Stimulated activated CD4-positive, alpha-beta T cell treated with anti-CD3 and anti-CD28 coated beads, Interleukin-4, amount 100 ng/mL, for 48 hours (primary cell): Measurements from ENCODE around the gene FIGNL1.
A peak's percentile ranks its signal among the peaks of the same experiment; 100 is the strongest.

Experiments used
- DNase-seq, 2 donors: peaks; one replicate each; pipeline ENCODE4 v3.0.0-alpha.2; 2020; ENCODE audit warnings: low read depth in 2 of 2

The FIGNL1 gene, protein sequence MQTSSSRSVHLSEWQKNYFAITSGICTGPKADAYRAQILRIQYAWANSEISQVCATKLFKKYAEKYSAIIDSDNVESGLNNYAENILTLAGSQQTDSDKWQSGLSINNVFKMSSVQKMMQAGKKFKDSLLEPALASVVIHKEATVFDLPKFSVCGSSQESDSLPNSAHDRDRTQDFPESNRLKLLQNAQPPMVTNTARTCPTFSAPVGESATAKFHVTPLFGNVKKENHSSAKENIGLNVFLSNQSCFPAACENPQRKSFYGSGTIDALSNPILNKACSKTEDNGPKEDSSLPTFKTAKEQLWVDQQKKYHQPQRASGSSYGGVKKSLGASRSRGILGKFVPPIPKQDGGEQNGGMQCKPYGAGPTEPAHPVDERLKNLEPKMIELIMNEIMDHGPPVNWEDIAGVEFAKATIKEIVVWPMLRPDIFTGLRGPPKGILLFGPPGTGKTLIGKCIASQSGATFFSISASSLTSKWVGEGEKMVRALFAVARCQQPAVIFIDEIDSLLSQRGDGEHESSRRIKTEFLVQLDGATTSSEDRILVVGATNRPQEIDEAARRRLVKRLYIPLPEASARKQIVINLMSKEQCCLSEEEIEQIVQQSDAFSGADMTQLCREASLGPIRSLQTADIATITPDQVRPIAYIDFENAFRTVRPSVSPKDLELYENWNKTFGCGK

DNA sequence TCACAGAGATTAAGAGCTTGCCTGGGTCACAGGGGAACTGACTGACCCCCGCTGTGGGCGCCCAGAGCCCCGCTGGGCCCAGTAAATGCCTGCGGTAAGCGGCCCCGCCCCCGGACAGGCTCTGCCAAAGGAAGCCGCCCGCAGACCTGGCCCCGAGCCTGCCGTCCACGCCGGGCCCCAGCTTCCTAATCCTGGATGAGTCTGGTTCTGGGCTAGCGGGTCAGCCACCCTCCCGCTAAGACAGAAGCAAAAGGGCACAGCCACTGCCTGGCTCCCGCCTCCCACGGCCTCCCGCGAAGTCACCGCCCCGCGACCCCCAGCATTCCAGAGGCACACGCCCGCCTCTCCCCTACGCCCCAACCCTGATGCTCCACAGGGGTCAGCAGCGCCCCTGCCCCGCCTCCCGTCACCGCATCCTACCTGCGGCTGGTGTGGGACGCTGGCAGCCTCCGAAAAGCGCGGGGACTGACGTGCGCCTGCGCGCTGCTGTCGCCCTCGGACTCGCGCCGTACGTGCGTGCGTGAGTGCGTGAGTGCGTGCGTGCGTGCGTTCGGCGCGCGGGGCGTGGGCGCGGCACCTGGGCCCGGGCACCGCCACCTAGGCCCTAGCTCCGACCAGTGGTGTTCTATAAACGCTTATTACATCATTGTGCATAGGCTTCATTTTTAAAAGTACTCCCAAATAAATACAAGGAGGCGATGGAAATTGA is at the start of gene FIGNL1:
Gene FIGNL1 (minus strand): TSS at position 470 of the 709 bp plus-strand sequence. CDS start 3,063 bp downstream, outside the sequence.
- DNase-seq = peak; percentile 78 to 81

DNA sequence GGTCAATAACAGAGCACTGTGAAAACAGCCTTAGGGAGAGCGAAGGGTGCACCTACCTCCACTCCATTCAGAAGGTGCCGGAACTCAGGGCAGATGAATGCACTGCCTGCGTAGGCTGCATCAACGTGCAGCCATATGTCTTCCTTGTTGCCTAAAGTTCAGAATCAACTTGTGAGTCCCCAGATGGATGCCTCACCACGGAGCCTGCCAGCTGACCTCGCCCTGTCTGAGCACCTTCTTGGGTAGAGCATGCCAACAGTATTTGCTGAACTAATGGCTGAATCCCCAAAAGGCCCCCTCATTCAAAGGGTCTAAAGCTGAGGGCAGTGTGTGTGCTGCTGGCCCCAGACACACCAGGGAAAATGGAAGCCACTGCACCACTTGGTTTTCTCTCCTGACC is 48.9 kb upstream of the FIGNL1 start:
- no peak for DNase-seq

DNA sequence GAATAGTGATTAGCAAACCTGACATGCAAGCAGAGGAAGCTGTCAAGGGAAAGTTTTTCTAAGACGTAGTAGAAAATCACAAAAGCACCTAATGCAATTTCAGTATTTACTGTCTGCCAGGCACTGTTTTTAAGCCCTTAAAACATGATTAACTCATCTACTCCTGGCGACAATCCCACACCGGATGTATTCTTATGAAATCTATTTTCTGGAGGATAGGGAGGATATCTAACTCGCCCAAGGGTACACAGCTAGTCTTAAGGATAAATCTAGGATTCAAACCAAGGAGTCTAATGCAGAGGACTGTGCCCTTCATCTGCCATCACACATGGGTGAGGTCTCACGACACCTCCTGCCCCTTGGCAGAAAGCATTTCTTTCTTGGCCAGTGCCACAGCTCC is 47.8 kb upstream of the FIGNL1 start:
- DNase-seq = no peak

DNA sequence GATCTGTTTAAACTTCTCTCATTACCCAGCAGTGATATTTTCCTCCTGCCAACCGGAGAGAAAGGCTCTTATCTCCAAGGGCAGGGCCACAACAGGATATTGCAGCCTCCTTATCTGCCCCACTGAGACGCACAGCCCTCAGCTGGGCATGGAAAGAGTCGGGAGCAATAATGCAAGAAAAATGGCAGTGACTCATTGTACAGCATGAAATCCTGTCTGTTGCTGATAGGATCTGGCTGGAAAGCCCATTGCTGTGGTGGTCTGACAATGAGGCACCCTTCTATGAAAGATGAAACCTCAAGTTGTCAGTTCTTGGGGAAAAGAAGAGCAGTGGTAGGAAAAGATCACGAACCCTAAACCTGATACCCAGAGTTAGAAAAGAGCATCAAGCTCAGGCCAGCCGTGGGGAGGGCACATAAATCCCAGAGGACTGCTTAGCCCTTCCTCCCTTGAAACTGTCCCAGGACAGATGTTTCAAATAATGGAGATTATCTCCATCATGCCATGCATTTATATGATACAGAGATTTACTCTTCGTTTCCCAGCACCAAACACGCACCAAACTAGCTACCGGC is 47.0 kb upstream of the FIGNL1 start:
- no peak for DNase-seq

DNA sequence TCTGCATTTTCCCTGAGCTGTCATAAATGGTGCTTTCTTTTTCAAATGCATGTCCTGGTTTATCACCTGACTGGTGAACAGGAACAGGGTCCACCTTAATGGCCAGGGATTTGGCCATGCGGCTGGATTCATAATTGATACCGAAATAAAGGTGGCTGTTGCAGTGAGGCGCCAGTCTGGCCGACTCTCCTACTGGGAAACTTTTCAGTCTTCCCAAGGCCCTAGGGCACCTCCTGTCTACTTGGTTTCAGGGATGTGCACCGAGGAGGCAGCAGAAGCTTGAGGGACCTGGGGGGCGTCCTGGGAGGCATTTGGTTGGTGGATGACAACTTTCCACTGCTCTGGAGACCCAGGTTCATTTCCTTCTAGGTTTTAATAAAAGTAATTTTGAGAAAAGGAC is 46.4 kb upstream of the FIGNL1 start:
- no peak for DNase-seq

DNA sequence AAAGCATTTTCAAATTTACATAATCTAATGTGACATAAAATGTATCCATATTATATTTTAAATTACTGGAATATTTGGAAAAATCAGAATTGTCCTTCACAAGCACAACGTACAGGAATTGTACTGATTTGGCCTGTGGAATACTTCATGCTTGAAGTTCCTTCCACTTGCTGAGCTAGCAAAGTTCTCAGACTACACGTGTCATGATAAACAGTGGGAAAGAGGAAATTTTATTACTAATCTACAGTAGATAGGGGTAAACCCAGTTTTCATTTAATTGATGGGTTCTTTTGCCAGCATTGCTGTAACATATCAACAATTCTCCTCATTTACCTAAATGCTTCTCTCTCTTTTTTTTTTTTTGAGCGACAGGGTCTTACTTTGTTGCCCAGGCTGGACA is 45.6 kb upstream of the FIGNL1 start:
- no peak for DNase-seq

DNA sequence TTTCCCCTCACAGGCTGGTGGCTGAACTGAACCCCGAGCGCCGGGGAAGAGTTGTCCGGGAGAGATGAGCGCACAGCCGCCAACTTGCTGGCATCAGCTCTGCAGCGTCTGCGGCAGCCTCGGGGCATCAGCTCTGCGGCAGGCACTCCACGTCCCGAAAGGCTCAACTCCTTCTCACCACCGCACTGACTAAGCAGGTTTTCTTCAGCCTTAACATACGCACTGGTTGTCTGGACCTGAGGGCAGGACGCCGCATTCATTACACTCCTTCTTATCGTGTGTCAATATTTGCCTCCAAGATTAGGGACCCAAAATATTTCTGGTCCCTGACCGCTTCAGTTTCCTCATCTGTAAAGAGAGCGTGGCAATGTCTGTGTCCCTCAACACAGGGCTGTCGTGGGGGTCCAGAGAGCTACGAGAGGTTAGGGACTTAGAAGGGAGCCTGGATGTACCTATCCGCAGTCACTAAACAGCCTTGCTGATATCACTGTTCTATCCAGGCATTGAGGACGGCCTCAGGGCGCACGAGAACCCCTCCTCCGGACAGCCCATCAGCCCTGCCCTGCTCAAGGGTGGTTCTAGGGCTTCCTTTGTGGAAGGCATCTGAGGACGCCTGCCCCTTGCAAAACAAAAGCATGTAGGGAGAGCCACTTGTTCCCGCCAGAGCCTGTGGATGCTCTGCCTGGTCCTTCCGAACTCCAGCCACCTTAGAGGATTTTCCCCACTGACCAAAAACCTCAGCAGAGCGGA is 42.8 kb upstream of the FIGNL1 start:
- DNase-seq = no peak

DNA sequence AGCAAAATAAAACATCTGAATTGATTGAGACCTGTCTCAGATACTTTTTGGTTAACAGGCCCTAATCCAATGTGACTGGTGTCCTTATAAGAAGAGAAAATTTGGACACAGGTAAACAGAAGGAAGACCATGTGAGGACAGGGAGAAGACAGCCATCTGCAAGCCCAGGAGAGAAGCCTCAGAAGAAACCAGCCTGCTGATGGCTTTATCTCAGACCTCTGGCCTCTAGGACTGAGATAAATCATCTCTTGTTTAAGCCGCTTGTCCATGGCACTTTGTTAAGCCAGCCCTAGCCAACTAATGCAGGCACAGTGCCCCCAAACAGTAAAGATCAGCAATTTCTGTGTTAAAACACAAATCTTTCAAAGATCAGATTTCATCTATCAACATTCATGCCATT is 41.8 kb upstream of the FIGNL1 start:
- DNase-seq = no peak

DNA sequence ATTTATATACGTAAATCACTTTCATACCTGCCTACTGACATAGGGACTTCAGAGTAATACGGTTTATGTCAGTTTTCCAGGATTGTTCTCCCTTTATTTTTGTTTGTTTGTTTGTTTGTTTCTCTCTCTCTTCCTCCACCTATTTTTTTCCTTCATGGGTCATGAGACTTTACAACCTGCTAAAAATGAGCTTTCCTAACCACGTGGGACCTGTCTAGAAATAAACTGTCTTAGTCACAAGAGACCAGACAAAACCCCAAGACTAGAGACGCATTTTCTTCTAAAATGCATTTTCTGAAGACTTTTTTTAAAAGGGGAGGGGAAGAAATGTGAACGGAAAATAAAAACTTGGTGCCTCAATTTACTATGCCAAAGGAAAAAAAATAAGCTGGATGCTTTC is 41.1 kb upstream of the FIGNL1 start:
- no peak for DNase-seq

DNA sequence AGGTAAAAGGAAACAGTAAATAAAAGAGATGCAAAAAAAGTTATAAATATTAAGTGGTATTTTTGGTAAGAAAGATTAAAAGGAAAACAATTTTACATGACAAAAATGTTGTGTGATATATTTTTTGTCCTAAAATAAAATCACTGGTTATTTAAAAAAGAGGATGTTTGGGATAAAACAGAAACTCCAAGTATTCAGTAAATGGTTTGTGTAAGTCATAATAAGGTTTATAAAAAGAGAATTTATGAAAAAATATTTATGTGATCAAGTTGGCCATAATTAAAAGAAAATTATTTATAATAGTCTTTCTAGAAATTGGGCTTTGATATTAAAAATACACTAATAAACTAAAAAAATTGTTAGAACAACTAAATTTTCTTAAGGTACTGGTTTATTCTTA is 38.2 kb upstream of the FIGNL1 start:
- DNase-seq = no peak

DNA sequence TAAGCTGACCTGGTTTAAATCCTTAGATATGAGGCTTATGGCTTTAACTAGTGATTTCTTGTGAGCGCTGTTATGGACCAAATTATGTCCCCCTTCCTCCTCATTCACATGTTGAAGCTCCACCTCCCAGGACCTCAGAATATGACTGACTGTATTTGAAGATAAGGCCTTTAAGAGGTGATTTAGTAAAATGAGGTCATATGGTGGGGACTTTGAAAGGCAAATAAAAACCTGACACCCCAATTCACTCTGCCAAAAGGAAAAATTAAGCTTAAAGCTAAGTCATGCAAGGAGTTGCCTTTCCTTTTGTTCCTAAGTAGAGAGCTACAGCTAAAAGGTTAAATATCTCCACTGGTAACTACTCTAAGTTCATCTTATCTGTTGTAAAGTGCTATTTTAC is 36.4 kb upstream of the FIGNL1 start:
- DNase-seq = no peak

DNA sequence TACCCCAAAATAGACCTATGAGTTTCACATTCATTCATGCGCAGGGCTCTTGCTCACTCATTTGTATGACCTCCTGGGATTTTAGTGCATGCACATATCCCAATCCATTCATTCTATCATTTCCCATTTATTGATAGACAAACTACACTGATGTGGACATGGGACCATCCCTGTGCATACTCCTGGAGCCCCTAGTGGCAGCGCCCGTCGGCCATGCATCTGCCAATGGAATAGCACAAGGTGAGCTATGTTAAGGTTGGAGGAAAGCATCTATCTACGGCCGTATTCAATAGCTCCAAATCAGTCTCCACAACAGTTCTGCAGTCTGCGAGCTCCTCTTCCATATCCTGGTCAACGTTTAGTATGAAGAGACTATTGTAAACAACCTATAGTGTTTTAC is 31.7 kb upstream of the FIGNL1 start:
- DNase-seq = no peak

DNA sequence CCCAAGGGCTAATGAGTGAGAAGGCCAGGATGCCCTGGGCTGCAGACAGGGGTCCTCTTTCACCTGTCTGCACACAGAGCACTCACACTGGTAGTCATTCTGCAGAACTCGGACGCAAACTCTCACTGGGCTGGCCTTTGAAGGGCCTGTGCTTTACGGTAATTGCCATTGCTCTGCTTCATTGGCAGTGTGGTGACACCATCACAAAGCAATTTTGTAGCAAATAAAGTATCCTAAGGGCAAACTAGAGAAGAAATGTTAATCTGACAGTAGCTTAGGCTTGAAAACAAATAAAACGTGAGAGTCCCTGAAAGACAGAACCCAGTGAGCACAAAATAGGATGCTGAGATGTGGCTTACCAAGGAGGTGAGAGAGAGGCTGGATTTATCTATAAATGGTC is 30.6 kb upstream of the FIGNL1 start:
- DNase-seq = no peak

DNA sequence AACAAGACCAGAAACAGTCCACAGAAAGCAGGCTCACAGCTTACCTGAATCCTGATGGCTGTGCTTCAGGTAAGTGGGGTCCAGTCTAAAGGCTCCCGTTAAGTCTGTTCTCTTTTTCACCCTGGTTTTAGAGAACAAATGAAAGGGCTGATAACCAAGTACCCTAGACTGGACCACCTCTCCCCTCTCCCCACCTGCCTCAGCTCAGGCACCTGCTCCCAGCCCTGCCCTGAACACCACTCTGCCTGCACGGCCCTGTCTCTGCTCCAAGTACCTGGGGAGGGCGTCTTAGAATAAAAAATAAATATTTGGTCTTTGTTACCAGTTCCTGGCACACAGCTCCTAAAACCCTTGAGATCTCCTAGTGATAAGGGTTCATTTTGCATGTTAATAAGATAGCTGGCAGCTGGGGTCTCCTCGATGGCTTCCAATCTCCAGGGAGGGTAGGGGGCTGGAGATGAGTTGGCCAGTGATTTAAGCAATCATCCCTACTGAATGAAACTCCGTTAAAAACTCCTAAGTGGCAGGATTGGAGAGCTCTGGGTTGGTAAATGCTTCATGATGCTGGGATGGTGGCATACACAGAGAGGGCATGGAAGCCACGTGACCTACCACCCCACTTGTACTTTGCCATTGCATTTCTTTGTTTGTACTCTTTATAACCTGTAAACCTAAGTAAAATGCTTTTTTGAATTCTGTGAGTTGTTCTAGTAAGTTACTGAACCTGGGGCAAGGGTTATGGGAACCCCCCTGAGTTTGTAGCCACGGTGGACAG is 29.8 kb upstream of the FIGNL1 start:
- DNase-seq = no peak

DNA sequence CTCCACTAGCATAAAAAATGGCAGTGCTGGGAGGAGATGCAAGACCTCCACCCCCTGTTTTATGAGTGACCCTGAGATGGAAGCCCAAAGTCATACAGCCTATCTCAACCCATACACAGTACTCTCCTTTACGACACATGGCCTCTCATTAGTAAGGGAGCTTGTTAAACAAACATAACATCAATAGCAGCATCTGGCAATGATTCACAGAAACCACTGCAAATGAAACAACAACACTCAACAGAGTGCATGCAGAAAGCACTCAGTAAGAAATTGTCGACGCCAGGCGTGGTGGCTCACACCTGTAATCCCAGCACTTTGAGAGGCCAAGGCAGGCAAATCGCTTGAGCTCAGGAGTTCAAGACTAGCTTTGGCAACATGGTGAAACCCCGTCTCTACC is 27.5 kb upstream of the FIGNL1 start:
- DNase-seq = no peak

DNA sequence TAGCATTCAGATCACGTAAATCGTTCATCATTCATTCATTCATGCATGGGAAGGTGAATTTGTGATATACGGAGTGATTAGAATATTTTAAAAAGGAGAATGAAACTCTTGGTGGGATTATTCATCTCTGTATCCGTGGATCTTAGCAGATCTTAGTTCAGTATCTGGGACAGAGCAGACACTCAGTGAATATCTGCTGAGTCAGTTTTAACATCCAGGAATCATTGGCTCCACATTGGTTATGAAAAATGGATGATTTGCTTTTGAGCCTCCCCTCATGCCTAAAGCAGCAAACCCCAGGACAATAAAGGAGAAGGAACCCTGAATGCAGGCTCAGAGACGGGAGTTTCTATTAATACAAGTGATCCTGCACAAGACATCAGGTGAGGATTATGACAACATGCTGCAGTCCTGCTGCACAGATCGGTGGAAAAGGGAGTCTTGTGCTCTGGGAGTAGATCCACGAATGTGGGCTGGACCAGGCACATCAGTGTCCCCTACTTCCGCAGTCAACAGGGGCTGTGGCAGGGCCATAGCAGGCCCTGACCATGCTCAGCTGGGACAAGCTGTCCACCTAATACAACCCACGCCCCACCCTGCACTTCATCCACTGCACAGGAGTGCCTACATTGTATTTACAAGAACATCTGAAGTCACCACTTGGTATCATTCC is 26.9 kb upstream of the FIGNL1 start:
- no peak for DNase-seq

DNA sequence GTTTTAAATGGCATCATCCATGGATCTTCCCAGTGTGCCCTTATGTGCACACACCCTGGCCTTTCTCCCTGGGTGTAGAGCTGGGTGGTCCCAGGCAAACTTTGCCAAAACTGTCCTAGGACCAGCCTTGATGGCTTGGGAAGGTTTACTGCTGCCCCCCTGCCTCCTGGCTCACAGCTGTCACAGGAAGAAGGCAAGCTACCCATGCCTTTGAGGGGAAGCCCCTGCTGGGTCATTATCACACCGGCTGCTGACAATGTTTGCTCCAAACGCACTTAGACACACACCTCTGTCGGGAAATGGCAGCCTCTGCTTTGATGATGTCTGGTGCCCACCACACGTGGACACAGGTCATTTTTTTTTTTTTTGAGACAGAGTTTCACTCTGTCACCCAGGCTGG is 25.2 kb upstream of the FIGNL1 start:
- DNase-seq = no peak

DNA sequence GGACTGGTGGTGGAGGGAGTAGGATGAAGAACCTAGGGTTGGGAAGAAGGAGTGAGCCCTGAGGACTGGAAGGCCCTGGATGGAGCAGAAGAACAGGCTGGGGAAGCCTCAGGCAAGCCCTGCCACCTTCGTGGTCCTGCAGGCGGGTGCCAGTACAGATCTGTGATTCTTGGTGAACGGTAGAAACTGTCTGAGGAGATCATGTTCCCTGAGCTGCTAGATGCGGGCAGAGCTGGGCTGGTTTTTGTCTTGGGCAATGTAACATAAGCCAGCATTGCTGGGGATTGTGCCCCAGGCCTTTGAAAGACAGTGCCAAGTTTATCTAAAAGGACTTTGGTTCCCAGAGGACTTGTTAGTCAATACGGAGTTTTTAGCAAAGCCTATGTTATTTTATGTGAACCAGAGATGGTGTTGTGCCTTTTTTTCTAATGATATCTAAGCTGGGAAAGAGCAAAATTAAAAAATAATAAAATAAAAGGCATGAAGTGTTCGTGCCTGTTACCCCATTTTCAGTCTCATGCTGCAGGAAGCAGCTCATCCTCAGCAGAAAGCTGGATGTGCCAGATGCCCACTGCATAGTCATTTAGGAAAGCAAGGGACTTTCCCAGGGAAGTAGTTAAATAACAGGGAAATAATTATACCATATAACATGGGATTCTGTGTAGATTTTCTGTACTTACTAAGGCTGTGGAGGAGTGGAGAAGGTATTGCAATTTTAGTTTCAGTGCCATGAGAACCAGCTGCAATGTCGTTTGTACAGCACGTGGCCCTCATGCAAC is 24.4 kb upstream of the FIGNL1 start:
- DNase-seq = no peak

DNA sequence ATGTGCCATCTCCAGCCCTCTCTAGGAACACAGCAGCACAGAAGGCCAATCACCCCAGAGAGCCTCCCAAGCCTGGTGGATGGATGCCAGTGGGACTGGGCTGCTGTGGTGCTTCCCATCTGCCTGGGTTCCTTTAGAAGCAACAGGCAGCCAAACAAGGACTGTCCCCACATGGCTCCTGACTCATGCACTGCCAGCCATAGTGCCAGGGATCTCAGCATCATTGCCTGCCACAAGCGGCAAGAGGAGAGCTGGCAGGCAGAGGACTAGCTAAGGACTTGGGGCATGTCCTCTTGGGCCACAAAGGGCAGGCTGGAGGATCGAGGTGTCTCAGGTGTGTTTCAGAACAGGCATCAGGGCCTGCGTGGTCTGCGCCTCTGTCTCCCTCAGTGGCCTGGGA is 23.4 kb upstream of the FIGNL1 start:
- DNase-seq = no peak

DNA sequence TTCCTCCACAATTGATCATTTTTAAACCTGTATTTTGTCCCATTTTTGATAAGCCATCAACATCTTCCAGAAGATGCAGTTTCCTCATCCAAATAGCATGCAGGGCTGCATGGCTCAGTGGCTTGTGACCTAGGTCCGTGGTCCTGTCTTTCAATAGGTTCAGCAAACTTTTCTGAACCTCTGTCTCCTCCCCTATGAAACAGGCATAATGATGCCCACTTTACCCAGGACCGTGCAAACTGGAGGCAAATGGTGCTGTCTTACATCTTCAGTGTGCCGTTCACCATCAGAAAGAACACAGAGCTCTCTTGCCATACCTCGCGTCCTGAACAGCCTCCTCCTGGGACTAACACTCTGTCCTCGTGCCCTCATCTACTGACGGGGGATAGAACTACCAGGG is 22.3 kb upstream of the FIGNL1 start:
- no peak for DNase-seq
